Natural killer cell (primary cell): ENCODE results near the gene PSMC1. TPM values are rescaled to one million over a fixed set of nuclear protein-coding genes. Genes with fewer than 3 reads are reported as not detected.
A peak's percentile ranks its signal among the peaks of the same experiment; 100 is the strongest.

ENCODE experiments used
- ATAC-seq, 3 donors: fragments of 150-1000 bp in 2 of 3; fragments of 200-7000 bp in 1 of 3; cut with Tn5 transposase; 1 replicate in 1 of 3; 2 replicates in 2 of 3; pipeline ENCODE4 v1.10.0; 2021; ENCODE audit warnings: mild to moderate bottlenecking in 2 of 3, moderate library complexity in 2 of 3
- DNase-seq, 2 donors: peaks; one replicate each; pipeline versions ENCODE4 v3.0.0 to v3.0.0-alpha.2; 2013 to 2021; ENCODE audit warnings: mixed read lengths in 1 of 2
- H3K27ac ChIP-seq: one replicate; pipeline ENCODE4 v1.5.1; 2013; ENCODE audit warnings: mild to moderate bottlenecking, low read length
- H3K27me3 ChIP-seq: one replicate; pipeline ENCODE4 v1.6.1; 2013; ENCODE audit warnings: low read length; ENCODE audit not compliant: control insufficient read depth, insufficient read depth
- H3K36me3 ChIP-seq: one replicate; pipeline ENCODE4 v1.6.1; 2013; ENCODE audit warnings: low read length; ENCODE audit not compliant: control insufficient read depth, insufficient read depth
- H3K4me1 ChIP-seq: one replicate; pipeline ENCODE4 v1.6.1; 2013; ENCODE audit warnings: low read length; ENCODE audit not compliant: control insufficient read depth, insufficient read depth
- H3K4me3 ChIP-seq: one replicate; pipeline ENCODE4 v1.5.1; 2013; ENCODE audit warnings: low read length
- H3K9me3 ChIP-seq: one replicate; pipeline ENCODE4 v1.6.1; 2013; ENCODE audit warnings: low read length; ENCODE audit not compliant: control insufficient read depth, insufficient read depth
- H3K27ac Mint-ChIP-seq, 2 donors: one replicate each; pipeline ENCODE4 v1.8.0; 2022; ENCODE audit warnings: mild to moderate bottlenecking in 2 of 2, mixed read lengths in 2 of 2, moderate library complexity in 1 of 2
- H3K27me3 Mint-ChIP-seq, 2 donors: one replicate each; pipeline ENCODE4 v1.8.0; 2022; ENCODE audit warnings: low read depth in 2 of 2, mixed read lengths in 2 of 2
- H3K36me3 Mint-ChIP-seq: one replicate; pipeline ENCODE4 v1.8.0; 2022; ENCODE audit warnings: mixed read lengths
- H3K4me1 Mint-ChIP-seq, 2 donors: one replicate each; pipeline ENCODE4 v1.8.0; 2022; ENCODE audit warnings: mixed read lengths in 2 of 2
- H3K4me3 Mint-ChIP-seq: one replicate; pipeline ENCODE4 v1.8.0; 2022; ENCODE audit warnings: mild to moderate bottlenecking, moderate library complexity, mixed read lengths
- H3K9me3 Mint-ChIP-seq, 2 donors: one replicate each; pipeline ENCODE4 v1.8.0; 2022; ENCODE audit warnings: mixed read lengths in 2 of 2
- WGBS: methylation state at CpG from one replicate; pipeline ENCODE4 v1.1.7; 2013; ENCODE audit warnings: missing lambda C conversion rate; ENCODE audit not compliant: insufficient coverage; 5-methylcytosine and 5-hydroxymethylcytosine counted together
- intact Hi-C: fragments of 100-400 bp; cut with micrococcal nuclease; formaldehyde crosslinking; loops from one replicate; pipeline ENCODE4 v1.14.2; 2022
- total RNA-seq, 4 donors: library from RNA; stranded (reverse); fragments of 120-200 nt in 1 of 4; gene quantifications; one replicate each; pipeline versions ENCODE4 v1.2.3 to v1.2.4, GENCODE V29; 2013 to 2022
- TF ChIP-seq, protein P1 (sequence below): fragments of 200-600 bp; IDR thresholded peaks from one replicate; pipeline ENCODE4 v1.8.0; 2022; ENCODE audit warnings: antibody characterized with exemption

PSMC1 gene
- total RNA-seq, 3 donors from 2014 or later (not counting 1 experiment from before 2014, with no cell fraction given): 84.1 to 97.1 (median 93.1) TPM

DNA sequence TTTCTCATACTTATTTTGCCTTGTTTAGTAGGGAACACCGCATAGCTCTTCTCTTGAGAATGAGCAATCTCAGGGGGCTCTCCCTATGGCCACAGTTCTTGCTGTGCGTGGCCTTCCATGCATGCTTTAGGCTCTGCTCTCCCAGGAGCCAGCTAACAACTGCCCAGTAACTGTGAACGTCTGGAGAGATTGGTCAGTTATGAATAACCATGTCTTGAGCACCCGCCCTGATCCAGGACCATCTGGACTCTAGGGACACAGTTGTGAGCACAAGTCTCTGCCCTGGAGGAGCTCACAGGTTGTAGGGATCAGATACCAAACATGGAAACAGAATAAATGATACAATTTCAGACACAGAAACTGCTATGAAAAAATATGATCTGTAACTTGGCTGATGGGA is 12.1 kb downstream of the PSMC1 start:
- H3K36me3 ChIP-seq: peaks cover 80% of the 10 kb centered on the region
- WGBS: 97% methylated on average over 4 of the region's 4 CpGs

DNA sequence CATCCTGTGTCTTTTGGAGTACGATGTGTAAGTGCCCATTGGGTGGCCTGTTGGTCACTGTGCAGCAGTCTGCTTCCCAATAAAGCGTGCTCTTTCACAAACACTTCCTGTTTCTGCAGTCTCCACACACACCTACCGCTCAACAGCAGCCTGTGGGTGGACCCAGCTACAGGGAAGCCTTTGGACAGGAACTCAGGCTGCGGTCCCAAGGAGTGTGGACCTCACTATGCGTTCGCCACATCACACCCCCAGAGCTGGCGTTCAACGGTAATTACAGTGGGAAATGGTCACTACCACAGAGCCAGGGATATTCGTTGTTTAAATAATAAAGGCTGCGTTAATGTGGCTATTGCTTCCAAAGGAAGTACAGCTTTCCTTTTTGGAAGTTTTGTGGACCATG is 16.2 kb downstream of the PSMC1 start:
- Mint-ChIP-seq H3K27me3 (no peaks in the 10 kb centered on the region), H3K27ac (peak overlapping the region in 1 of 2 donors; percentile 42), H3K4me1 (peaks cover 0 to 7% of the 10 kb centered on the region in 2 donors), H3K4me3 (no peak overlapping the region), H3K36me3 (peaks cover 16% of the 10 kb centered on the region), H3K9me3 (no peaks in the 10 kb centered on the region)
- intact Hi-C loops: no loop called here
- no peaks in the 10 kb centered on the region for H3K9me3 ChIP-seq
- H3K4me1 ChIP-seq: no peaks in the 10 kb centered on the region
- no peak for DNase-seq
- peaks cover 66% of the 10 kb centered on the region for H3K36me3 ChIP-seq
- 90% methylated on average over 9 of the region's 10 CpGs for WGBS
- no peaks in the 10 kb centered on the region for H3K27me3 ChIP-seq
- no peak overlapping the region for H3K27ac ChIP-seq
- ATAC-seq: no peak
- TF ChIP-seq, protein P1, sequence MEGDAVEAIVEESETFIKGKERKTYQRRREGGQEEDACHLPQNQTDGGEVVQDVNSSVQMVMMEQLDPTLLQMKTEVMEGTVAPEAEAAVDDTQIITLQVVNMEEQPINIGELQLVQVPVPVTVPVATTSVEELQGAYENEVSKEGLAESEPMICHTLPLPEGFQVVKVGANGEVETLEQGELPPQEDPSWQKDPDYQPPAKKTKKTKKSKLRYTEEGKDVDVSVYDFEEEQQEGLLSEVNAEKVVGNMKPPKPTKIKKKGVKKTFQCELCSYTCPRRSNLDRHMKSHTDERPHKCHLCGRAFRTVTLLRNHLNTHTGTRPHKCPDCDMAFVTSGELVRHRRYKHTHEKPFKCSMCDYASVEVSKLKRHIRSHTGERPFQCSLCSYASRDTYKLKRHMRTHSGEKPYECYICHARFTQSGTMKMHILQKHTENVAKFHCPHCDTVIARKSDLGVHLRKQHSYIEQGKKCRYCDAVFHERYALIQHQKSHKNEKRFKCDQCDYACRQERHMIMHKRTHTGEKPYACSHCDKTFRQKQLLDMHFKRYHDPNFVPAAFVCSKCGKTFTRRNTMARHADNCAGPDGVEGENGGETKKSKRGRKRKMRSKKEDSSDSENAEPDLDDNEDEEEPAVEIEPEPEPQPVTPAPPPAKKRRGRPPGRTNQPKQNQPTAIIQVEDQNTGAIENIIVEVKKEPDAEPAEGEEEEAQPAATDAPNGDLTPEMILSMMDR: no peak
- H3K4me3 ChIP-seq: no peak overlapping the region

More for the DNA sequence above, 12.1 kb downstream of the PSMC1 start:
- DNase-seq (no peak), ATAC-seq (no peak)
- Histone ChIP-seq H3K27ac (no peak overlapping the region), H3K4me1 (no peaks in the 10 kb centered on the region), H3K27me3 (no peaks in the 10 kb centered on the region), H3K9me3 (no peaks in the 10 kb centered on the region), H3K4me3 (no peak overlapping the region)
- H3K4me1 Mint-ChIP-seq: peaks cover 0 to 5% of the 10 kb centered on the region in 2 donors
- H3K36me3 Mint-ChIP-seq: peaks cover 26% of the 10 kb centered on the region
- H3K4me3 Mint-ChIP-seq: no peak overlapping the region
- intact Hi-C loops: no loop called here
- TF ChIP-seq, protein P1: no peak
- H3K27ac Mint-ChIP-seq: peak overlapping the region in 1 of 2 donors; percentile 59
- H3K9me3 Mint-ChIP-seq: no peaks in the 10 kb centered on the region
- no peaks in the 10 kb centered on the region for H3K27me3 Mint-ChIP-seq

DNA sequence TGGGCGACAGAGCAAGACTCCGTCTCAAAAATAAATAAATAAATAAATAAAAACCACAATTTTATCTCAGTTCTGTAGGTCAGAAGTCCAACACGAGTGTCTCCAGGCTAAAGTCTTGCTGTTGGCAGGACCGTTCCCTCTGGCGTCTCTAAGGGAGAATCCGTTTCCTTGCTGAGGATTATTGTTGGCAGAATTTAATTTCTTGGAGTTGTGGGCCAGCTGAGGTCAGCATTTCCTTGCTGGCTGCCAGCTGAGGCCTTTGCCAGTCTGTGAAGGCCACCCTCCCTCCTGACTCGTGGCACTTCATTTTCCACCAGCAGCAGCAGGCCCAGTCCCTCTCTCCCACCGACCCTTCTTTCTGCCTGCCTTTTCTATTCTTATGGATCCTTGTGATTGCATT is 17.2 kb downstream of the PSMC1 start:
- Mint-ChIP-seq H3K4me1 (peaks cover 0 to 7% of the 10 kb centered on the region in 2 donors), H3K4me3 (no peak overlapping the region), H3K27me3 (no peaks in the 10 kb centered on the region), H3K36me3 (peaks cover 16% of the 10 kb centered on the region), H3K27ac (peak overlapping the region in 1 of 2 donors; percentile 66), H3K9me3 (no peaks in the 10 kb centered on the region)
- peaks cover 65% of the 10 kb centered on the region for H3K36me3 ChIP-seq
- H3K9me3 ChIP-seq: no peaks in the 10 kb centered on the region
- H3K27me3 ChIP-seq: no peaks in the 10 kb centered on the region
- TF ChIP-seq, protein P1: no peak
- ATAC-seq (no peak), DNase-seq (no peak)
- whole genome bisulfite sequencing: 95% methylated on average over 8 of the region's 8 CpGs
- no peak overlapping the region for H3K27ac ChIP-seq
- intact Hi-C loops: no loop called here
- no peaks in the 10 kb centered on the region for H3K4me1 ChIP-seq
- no peak overlapping the region for H3K4me3 ChIP-seq

DNA sequence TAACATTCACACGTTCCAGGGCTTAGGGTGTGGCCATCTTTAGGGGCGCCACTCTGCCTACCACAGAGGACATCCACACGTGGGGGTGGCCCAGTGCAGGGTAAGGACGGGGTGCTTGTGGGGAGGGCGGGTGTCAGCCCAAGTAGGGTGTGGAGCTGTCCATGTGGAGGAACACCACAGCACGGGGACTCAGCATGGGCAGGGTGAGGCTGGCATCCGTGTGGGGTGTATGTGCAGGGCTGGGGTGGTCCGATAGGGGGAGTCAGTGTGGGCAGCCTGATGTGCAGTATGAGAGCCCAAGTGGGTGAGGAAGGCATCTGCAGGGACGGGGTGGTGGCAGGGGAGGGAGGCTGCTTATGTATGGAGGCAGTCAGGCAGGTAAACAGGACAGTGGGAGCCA is 17.7 kb downstream of the PSMC1 start:
- DNase-seq (no peak), ATAC-seq (peak in 1 of 3 donors; percentile 39)
- Mint-ChIP-seq H3K27me3 (no peaks in the 10 kb centered on the region), H3K9me3 (no peaks in the 10 kb centered on the region), H3K4me3 (no peak overlapping the region), H3K36me3 (peaks cover 13% of the 10 kb centered on the region), H3K27ac (peak overlapping the region in 1 of 2 donors; percentile 66), H3K4me1 (peaks cover 0 to 7% of the 10 kb centered on the region in 2 donors)
- Histone ChIP-seq H3K36me3 (peaks cover 63% of the 10 kb centered on the region), H3K27me3 (no peaks in the 10 kb centered on the region), H3K4me1 (no peaks in the 10 kb centered on the region), H3K9me3 (no peaks in the 10 kb centered on the region), H3K4me3 (no peak overlapping the region), H3K27ac (no peak overlapping the region)
- intact Hi-C loops: no loop called here
- TF ChIP-seq, protein P1: no peak
- 71% methylated on average over 9 of the region's 9 CpGs for WGBS
